ENCODE results near the gene TMEM60.
"Not testable (repeated sequence)": the region's sequence is repeated elsewhere in the genome, so short reads cannot be mapped to it uniquely, and the experiment has no call there.

TMEM60 gene, protein sequence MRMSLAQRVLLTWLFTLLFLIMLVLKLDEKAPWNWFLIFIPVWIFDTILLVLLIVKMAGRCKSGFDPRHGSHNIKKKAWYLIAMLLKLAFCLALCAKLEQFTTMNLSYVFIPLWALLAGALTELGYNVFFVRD

DNA sequence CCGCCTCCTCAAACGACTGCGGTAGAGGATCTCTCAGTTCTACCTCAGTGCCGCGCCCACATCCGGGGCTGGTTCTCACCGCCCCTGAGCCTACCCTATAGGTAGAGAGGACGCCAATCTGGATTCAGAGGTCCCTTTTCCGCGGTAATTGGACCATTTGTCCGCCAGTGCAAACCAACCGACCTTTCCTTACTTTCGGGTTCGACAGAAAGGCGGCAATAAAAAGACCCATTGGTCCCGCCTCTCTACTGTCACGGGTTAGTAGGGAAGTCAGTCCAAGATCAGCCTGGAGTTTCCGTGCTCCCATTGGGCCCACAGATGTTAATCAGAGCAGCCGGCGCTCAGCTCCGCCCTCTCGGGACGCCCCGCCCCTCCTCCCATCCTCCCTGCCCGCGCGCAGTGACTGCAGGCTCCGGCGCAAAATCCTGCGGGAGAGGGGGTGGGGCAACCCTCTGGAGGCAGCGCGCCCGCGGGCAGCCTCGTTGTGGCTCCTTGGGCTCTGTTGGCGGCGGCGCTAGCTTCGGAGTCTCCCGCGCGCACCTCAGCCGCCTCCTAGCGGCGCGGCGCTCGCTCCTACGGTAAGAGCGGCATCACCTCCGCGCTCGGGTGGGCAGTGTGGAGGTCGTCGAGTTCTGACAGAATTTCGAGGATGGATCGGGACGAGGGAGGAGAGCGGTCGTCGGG lies at the start of gene TMEM60, which contains the start of gene PHTF2:
Gene TMEM60, minus strand, starts transcription at position 41 of the 684 bp plus-strand sequence. CDS start 4,061 bp downstream, outside the sequence.
Gene PHTF2, plus strand, starts transcription at position 380 of the 684 bp plus-strand sequence.
- DNase-seq (ENCODE audit: low spot score): peak; percentile 100

DNA sequence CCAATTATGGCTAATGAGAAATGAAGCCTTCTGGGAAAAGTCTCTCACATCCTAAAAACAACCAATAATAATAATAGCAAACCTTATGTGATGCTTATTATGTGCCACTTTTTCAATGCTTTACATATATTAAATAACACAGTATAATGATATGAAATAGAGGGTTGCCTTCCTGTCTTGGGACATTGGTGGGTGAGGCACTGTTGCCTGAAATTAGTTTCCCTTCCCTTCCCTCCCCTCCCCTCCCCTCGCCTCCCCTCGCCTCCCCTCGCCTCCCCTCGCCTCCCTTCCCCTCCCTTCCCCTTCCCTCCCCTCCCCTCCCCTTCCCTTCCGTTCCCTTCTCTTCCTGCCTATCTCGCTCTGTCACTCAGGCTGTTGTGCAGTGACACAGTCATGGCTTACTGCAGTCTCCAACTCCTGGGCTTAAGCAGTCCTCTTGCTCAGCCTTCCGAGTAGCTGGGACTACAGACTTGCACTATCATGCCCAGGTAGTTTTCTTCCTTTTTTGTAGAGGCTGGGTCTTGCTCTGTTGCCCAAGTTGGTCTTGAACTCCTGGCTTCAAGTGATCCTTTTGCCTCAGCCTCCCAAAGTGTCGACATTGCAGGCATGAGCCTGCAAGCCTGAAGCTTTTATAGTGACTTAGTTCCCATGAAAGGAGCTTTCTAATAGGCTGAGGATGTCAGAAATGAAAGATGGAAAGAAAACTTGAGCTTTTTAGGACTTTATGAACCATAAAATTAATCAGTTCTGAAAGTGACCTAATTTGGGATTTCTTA lies 48.3 kb upstream of the TMEM60 start:
- no peak for DNase-seq (ENCODE audit: low spot score)

DNA sequence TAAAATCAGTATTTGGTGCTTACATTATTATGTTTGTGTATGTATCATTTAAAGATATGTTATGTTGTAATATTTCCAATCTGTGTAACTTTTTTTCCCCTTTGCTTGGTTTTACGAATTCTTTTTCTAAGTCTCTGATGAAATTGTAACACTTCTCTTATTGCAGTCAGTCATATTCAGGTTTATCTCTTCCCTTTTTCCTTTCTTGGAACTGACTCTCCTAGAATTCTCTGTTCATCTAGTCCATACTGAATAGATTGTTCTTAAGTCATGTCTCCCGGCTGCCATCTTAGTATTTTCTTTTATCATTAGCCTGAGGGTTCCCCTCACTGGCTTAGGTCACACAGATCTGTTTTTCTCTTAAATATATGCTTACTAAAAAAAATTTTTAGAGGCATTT lies 45.0 kb upstream of the TMEM60 start:
- DNase-seq (ENCODE audit: low spot score): no peak

DNA sequence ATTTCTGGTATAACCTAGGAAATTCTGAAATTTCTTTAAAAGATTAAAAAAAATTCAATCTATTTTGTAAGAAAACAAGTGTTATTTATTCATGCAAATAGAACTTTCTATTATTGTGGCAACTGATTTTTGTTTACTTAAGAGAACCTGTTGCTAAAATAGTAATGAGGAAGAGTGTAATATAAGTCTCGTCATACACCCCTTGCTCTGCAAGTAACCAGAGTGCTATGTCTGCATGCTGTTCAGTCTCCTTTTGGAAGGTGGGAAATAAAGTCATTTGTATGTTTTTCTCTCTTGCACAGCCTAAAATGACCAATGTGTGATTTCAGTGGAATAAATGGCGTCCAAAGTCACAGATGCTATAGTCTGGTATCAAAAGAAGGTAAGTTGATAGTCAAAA lies 41.7 kb upstream of the TMEM60 start:
- no peak for DNase-seq (ENCODE audit: low spot score)

DNA sequence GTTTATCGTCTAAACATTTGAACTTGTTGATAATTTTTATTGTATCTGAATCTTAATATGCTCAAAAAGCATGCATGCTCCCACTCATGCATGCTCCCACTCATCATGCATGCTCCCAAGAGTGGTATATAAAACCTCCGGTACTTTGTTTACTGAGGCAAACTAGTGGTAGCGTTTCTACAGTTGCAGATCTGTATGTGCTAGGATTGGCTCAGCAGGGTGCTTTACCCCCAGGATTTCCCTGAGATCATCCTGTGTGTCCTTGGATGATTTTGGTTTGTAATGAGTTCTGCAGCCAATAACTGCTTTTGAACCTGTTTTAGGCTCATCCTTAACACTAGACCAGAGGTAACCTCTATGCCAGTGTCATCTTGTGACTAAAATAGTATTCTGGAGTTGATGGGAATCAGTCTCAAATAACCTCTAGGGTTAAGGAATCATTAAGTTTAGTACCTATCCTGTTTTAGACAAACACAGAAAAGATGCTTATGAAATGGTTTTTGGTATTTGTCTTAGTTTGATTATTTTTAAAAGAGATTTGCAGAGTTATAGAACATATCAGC lies 40.8 kb upstream of the TMEM60 start:
- no peak for DNase-seq (ENCODE audit: low spot score)

DNA sequence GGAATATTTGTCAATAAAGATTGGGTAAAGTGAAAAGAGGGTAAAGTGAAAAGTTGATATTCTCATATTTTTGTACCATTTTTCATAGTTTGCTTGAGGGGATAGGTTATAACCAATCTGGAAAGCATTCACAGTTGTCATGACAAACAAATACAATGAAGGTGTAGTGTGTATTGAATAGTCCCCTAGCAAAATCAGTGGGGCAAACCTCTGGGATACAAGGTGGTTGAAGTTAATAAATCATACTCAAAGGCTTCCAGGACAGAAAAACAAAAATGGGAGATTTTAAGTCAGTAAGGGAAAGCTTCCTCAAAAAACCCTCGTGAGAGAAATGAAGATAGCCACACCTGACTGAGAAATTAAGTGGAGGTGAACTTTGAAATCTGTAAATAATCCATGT lies 39.7 kb upstream of the TMEM60 start:
- DNase-seq (ENCODE audit: low spot score): no peak

DNA sequence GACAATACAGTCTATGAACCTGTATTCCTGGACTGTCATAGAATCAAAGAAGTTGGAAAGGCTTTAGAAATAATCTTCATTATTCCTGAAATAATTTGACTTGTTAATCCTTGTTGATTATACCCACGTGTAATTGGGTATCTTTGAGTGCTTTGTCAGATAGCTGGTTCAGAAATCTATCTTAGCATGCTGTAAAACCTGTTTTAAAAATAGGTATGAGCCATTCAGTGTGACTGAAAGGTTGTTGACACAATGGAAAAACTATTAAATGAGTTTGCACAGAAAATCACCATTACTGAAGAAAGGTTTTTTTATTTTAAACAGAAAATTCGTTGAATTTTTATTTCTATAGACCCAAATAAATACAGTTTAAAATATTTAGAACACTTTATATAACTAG lies 39.0 kb upstream of the TMEM60 start:
- no peak for DNase-seq (ENCODE audit: low spot score)

DNA sequence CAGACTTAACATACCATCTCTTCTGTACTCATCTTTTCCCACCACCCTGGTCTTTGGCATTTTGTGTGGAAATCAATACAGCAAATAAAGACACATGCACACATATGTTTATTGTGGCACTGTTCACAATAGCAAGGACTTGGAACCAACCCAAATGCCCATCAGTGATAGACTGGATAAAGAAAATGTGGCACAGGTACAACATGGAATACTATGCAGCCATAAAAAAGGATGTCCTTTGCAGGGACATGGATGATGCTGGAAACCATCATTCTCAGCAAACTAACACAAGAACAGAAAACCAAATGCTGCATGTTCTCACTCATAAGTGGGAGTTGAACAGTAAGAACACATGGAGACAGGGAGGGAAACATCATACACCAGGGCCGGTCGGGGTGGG lies 38.2 kb upstream of the TMEM60 start:
- DNase-seq (ENCODE audit: low spot score): not testable (repeated sequence)

DNA sequence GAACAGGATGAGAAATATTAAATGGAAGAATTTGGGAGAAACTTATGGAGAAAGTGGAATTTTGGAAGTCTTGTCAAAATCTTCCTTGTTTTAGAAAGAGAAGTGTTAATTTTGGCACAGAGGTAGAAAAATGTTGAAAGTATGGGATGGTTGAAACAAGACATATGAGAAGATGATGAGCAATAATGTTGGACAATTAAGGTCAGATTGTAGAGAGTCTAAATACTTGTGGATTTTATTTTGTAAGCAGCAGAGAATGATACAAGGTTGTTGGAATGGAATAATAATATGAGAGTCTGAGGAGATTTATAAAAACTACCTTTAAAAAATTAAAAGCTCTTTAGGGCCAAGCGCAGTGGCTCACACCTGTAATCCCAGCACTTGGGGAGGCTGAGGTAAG lies 34.9 kb upstream of the TMEM60 start:
- DNase-seq (ENCODE audit: low spot score): no peak

DNA sequence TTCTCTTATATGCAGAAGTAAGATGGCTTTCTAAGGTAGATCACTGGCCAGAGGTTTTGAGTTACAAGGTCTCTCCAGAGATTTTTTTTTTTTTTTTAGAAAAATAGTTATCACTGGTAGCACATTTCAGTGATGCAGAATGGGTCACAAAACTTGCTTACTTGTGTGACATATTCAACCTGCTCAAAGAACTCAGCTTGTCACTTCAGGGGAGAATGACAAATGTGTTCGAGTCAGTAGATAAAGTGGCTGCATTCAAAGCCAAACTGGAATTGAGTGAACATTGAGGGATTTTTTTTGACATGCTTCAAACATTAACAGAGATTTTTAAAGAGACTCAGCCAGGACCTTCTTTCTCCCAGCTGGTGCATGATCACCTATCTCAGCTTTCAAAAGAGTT lies 33.7 kb upstream of the TMEM60 start:
- DNase-seq (ENCODE audit: low spot score): no peak

DNA sequence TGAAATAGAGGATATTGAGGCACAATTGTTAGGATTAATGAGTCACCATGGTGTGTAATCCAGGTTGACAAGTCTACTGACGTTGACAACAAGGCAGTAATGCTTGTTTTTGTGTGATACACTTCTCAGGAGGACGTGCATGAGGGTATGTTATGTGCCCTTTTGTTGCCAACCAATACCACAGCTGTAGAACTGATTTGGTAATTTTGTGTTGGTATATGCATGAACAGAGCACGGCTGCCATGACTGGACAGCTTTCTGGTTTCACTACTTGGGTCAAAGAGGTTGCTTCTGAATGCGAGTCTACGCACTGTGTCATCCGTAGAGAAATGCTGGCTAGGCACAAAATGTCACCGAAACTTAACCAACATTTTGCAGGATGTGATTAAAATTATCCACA lies 33.2 kb upstream of the TMEM60 start:
- no peak for DNase-seq (ENCODE audit: low spot score)

DNA sequence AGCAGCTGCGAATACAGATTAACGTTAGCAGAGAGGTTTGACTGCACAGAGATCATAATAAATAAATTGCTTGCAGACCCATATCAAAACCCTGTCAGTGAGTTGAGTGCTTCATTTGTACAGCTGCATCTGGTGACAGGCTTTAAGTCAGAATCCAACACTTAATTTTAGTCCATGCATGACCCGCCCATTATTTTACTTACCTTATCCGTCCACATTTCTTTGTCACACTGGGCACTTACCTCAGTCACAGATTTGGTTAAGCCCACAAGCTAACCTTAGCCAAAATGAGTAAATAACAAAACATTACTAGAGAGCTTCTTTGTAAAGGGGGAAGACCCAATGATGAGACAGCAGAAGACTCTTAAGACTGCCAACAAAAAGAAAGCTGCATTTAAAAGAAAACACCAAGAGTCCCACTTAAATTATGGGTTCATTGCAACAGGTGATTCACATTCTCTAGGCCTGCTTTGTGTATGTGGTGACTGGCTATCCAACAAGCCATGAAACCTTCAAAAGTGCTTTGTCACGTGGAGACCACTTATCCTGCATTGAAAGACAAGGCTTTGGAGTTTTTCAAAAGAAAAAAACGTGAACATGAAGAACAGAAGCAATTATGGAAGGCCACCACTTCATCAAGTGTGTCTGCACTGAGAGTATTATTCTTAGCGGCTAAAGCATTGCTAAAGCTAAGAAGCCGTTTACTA lies 32.6 kb upstream of the TMEM60 start:
- DNase-seq (ENCODE audit: low spot score): no peak

DNA sequence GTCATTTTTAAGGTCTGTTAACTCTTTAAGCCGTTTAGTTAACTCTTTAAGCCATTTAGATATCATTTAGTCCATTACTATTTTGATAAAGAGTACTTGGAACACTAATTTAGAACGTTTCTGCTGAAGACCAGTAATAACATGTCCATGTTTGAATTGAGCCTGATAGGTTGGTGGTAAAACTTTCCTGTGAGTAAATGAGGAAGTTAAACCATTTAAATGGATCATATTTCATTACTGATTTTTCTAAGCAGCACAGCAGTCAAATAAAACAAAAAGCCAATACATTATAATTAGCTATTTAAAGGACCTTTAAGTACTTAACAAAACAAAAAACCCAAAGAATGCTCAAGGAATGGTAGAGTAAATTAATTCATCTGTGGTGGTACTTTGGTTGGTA lies 29.8 kb upstream of the TMEM60 start:
- DNase-seq (ENCODE audit: low spot score): no peak

DNA sequence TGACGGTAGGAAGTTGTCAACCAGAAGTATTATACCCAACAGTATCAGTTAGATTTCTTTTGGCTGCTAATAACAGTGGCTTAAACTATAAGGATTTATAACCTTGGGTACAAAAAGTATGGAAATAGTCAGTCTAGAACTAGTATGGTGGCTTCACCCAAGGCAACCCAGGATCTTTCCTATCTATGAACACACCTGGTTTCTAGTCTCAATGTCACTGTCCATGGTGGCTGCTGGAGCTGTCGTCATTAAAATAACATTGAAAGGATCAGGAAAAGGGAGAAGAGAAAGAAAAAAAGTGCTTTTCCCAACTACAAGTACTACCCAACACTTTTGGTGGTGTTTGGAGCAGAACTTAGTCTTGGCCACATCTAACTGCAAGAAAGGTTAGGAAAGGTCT lies 28.1 kb upstream of the TMEM60 start:
- no peak for DNase-seq (ENCODE audit: low spot score)

DNA sequence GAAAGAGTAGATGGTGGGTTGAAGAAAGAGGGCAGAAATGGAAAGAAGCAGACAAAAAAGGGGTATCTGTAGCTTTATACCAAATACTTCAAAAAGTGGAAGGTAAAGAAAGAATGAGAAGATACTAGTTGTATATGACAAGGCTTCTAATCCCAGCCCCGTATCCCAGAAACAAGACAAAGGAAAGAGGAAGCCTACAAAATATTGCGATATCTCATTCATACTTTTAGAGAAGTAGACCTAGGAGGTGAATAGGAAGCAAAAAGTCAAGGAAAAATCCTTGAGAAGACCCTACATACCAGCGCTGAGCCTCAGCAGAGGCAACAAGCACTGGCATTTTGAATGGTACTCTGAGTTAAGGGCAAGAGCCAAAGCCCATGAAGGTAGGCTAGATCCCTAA lies 26.9 kb upstream of the TMEM60 start:
- DNase-seq (ENCODE audit: low spot score): no peak

DNA sequence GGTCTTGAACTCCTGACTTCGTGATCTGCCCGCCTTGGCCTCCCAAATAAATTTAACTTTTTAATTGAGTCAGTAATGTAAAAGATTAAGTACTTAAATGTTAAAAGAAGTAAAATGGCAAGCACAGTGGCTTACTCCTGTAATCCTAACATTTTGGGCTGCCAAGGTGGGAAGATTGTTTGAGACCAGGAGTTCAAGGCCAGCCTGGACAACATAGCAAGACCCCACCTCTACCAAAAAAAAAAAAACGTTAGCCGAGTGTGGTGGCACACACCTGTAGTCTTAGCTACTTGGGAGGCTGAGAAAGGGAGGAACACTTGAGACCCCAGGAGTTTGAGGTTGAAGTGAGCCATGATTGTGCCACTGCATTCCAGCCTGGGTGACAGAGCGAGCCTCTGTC lies 26.4 kb upstream of the TMEM60 start:
- DNase-seq (ENCODE audit: low spot score): no peak

DNA sequence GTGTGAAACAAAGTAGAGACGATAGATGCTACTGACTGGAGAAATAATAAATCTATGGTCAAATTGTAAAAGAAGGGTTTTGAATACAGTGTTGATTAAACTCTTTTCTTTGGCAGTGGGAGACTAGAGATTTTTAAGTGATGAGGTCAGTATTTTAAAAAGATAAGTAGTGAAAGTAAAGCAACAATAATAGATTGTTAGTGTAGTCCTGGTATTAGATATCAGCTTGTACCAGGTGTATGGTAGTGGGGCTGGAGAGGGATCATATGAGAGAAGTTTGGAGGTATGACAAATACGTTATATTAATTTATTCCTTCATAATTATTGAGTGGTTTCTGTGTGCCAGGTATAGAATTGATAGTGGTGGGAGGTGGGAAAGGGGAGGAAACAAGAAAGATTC lies 25.6 kb upstream of the TMEM60 start:
- no peak for DNase-seq (ENCODE audit: low spot score)

DNA sequence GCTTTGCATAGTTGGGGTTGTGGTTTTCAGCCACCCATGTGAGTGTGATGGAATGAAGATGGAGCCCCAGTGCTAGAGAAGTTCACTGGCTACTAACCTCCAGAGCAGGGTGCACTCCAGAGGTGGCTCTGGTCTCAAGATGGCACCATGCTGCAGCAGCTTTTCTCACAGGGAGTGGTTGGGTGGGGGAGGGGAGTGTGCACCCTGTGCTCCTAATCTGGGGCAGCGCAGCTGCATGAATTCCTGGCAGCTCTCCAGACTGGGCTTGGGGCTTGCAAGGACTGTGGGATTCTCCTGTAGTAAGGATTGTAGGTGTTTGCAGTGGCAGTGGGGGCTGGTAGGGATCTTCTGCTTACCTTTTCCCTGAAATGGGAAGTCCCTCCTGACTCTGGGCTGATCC lies 24.0 kb upstream of the TMEM60 start:
- DNase-seq (ENCODE audit: low spot score): no peak

DNA sequence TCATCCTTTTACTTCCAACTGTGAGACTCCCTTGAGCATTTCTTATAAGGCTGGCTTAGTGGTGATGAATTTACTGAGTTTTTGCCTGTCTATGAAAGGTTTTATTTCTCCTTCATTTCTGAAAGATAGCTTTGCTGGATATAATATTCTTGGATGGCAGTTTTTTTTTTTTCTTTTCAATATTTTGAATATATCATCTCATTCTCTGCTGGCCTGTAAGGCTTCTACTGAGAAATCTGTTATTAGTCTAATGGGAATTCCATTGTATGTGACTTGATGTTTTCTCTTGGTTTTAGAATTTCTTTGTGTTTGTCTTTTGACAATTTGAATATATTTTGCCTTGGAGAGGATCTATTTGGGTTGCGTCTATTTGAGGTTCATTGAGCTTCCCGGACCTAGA lies 22.7 kb upstream of the TMEM60 start:
- no peak for DNase-seq (ENCODE audit: low spot score)

DNA sequence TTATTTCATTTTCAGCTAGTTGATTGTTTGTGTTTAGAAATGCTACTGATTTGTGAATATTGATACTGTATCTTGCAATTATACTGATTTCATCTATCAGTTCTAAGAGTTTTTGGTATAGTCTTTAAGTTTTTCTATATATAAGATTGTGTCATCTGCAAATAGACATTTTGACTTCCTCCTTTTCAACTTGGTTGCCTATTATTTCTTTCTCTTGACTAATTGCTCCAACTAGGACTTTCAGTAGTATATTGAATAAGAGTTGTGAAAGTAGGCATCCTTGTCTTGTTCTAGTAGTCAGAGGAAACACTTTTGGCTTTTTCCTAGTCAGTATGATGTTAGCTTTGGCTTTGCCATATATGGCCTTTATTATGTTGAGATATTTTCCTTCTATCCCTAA lies 20.8 kb upstream of the TMEM60 start:
- no peak for DNase-seq (ENCODE audit: low spot score)

DNA sequence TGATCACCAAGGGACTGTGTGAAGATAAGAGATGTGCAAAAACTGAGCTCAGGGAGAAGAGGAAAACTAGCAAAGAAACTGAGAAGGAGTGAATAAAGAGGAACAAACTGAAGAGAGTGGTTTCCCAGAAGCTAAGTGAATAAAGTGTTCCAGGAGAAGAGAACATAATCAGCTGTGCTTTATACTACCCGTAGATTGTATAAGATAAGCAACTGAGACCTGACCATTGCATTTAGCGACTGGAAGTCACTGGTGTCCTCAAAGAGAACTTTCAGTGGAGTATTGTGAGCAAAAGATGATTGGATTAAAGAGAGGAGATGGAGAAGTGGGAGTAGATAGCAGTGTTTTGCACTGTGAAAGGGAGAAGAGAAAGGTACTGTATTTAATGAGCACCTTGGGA lies 14.9 kb upstream of the TMEM60 start:
- no peak for DNase-seq (ENCODE audit: low spot score)

DNA sequence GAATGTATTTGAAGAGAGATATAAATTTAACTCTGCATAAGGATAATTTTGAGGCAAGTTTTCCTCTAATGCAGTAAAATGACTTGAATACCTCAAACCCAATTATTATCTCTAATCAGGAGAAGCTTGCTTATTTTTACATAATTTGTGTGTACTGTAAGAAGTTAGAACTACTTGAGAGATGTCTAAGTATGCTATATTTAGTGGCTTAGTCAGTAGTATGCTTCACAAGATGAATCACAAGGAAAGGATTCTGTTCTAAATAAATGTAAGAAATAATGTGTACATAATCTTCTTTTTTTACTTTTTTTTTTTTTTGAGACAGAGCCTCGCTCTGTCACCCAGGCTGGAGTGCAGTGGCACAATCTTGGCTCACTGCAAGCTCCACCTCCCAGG lies 14.1 kb upstream of the TMEM60 start:
- DNase-seq (ENCODE audit: low spot score): no peak
